Lower leg skin (tissue), 3 donors: ENCODE measurements around the gene SOWAHA.

Source experiments
- POLR2A ChIP-seq, 2 donors: fragments of 450-650 bp; IDR thresholded peaks; one replicate each; pipeline ENCODE4 v1.6.1; 2016 to 2017; ENCODE audit warnings: antibody characterized with exemption in 2 of 2, mild to moderate bottlenecking in 1 of 2, moderate library complexity in 1 of 2
- TF ChIP-seq, protein P1 (sequence below), 3 donors: fragments of 450-650 bp; IDR thresholded peaks; one replicate each; pipeline ENCODE4 v1.5.1; 2016; ENCODE audit warnings: antibody characterized with exemption in 3 of 3, mild to moderate bottlenecking in 3 of 3, moderate library complexity in 2 of 3

- TF ChIP-seq, protein P1, sequence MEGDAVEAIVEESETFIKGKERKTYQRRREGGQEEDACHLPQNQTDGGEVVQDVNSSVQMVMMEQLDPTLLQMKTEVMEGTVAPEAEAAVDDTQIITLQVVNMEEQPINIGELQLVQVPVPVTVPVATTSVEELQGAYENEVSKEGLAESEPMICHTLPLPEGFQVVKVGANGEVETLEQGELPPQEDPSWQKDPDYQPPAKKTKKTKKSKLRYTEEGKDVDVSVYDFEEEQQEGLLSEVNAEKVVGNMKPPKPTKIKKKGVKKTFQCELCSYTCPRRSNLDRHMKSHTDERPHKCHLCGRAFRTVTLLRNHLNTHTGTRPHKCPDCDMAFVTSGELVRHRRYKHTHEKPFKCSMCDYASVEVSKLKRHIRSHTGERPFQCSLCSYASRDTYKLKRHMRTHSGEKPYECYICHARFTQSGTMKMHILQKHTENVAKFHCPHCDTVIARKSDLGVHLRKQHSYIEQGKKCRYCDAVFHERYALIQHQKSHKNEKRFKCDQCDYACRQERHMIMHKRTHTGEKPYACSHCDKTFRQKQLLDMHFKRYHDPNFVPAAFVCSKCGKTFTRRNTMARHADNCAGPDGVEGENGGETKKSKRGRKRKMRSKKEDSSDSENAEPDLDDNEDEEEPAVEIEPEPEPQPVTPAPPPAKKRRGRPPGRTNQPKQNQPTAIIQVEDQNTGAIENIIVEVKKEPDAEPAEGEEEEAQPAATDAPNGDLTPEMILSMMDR (IDR thresholded peaks at IDR 0.05), result no peak
- TF ChIP-seq POLR2A (IDR thresholded peaks at IDR 0.05), result no peak
Observed at GRCh38 chr5:132766020-132766805, 46.9 kb upstream of the SOWAHA start.
